Stimulated activated naive CD8-positive, alpha-beta T cell treated with anti-CD3 and anti-CD28 coated beads, Interleukin-15, amount 100 ng/mL, for 72 hours (primary cell): ENCODE data around the gene TARS1.

Experiments
- ATAC-seq: fragments of 150-1000 bp; cut with Tn5 transposase; 2 replicates; pipeline ENCODE4 v1.10.0; 2021; ENCODE audit warnings: mild to moderate bottlenecking, moderate library complexity
- DNase-seq, 2 donors: peaks; one replicate each; pipeline ENCODE4 v3.0.0; 2021 to 2022
- H3K27ac Mint-ChIP-seq, 2 donors: one replicate each; pipeline ENCODE4 v1.8.0; 2022; ENCODE audit warnings: mild to moderate bottlenecking in 2 of 2, mixed read lengths in 2 of 2, moderate library complexity in 2 of 2
- H3K27me3 Mint-ChIP-seq: one replicate; pipeline ENCODE4 v1.8.0; 2022; ENCODE audit warnings: mixed read lengths
- H3K4me1 Mint-ChIP-seq: one replicate; pipeline ENCODE4 v1.8.0; 2022; ENCODE audit warnings: mild to moderate bottlenecking, mixed read lengths
- H3K4me3 Mint-ChIP-seq, 2 donors: one replicate each; pipeline ENCODE4 v1.8.0; 2022; ENCODE audit warnings: mild to moderate bottlenecking in 2 of 2, mixed read lengths in 2 of 2, moderate library complexity in 1 of 2
- H3K9me3 Mint-ChIP-seq, 2 donors: one replicate each; pipeline ENCODE4 v1.8.0; 2022; ENCODE audit warnings: mixed read lengths in 2 of 2

The TARS1 gene

GRCh38 chr5:33440482-33441240 is at the start of gene TARS1:
Gene TARS1, plus strand, starts transcription at chr5:33440965. Its CDS starts 122 bp downstream, at chr5:33441087.
- Mint-ChIP-seq H3K4me1 (peaks cover 37% of the 10 kb centered on the region), H3K9me3 (no peaks in the 10 kb centered on the region), H3K27ac (no peak within 1 kb of the TSS), H3K27me3 (no peaks in the 10 kb centered on the region), H3K4me3 (no peak within 1 kb of the TSS)
- DNase-seq (peak; percentile 94 to 97), ATAC-seq (peak; percentile 98)

- Mint-ChIP-seq H3K4me1 (no peaks in the 10 kb centered on the region), H3K4me3 (no peak overlapping the region), H3K27ac (no peak overlapping the region), H3K27me3 (no peaks in the 10 kb centered on the region), H3K9me3 (peaks cover 6 to 12% of the 10 kb centered on the region in 2 donors)
- ATAC-seq, result no peak
- DNase-seq, result no peak
Measured at GRCh38 chr5:33398501-33398900, 42.3 kb upstream of the TARS1 start.

GRCh38 chr5:33400675-33401074 is 40.1 kb upstream of the TARS1 start:
- H3K9me3 Mint-ChIP-seq, result peaks cover 9 to 10% of the 10 kb centered on the region in 2 donors
- ATAC-seq (no peak), DNase-seq (no peak)
- no peak overlapping the region for H3K4me3 Mint-ChIP-seq
- peak overlapping the region in 1 of 2 donors; percentile 60 for H3K27ac Mint-ChIP-seq
- H3K4me1 Mint-ChIP-seq, result no peaks in the 10 kb centered on the region
- no peaks in the 10 kb centered on the region for H3K27me3 Mint-ChIP-seq

GRCh38 chr5:33401482-33402390 is 39.0 kb upstream of the TARS1 start:
- no peak overlapping the region for H3K4me3 Mint-ChIP-seq
- H3K27me3 Mint-ChIP-seq, result no peaks in the 10 kb centered on the region
- H3K27ac Mint-ChIP-seq, result no peak overlapping the region
- H3K4me1 Mint-ChIP-seq, result no peaks in the 10 kb centered on the region
- DNase-seq (no peak), ATAC-seq (no peak)
- H3K9me3 Mint-ChIP-seq, result peaks cover 9 to 11% of the 10 kb centered on the region in 2 donors

- ATAC-seq (no peak), DNase-seq (no peak)
- Mint-ChIP-seq H3K4me1 (no peaks in the 10 kb centered on the region), H3K27me3 (no peaks in the 10 kb centered on the region), H3K9me3 (peaks cover 9 to 11% of the 10 kb centered on the region in 2 donors), H3K27ac (no peak overlapping the region), H3K4me3 (no peak overlapping the region)
Measured at GRCh38 chr5:33403187-33403586, 37.6 kb upstream of the TARS1 start.

GRCh38 chr5:33408816-33409215 is 31.9 kb upstream of the TARS1 start:
- ATAC-seq, result no peak
- H3K27ac Mint-ChIP-seq, result no peak overlapping the region
- peaks cover 9 to 11% of the 10 kb centered on the region in 2 donors for H3K9me3 Mint-ChIP-seq

GRCh38 chr5:33409435-33410170 is 31.2 kb upstream of the TARS1 start:
- Mint-ChIP-seq H3K4me1 (no peaks in the 10 kb centered on the region), H3K27me3 (peaks cover 7% of the 10 kb centered on the region), H3K27ac (no peak overlapping the region), H3K9me3 (peaks cover 9 to 11% of the 10 kb centered on the region in 2 donors), H3K4me3 (no peak overlapping the region)
- DNase-seq (no peak), ATAC-seq (no peak)

More at GRCh38 chr5:33408816-33409215, 31.9 kb upstream of the TARS1 start:
- DNase-seq, result no peak
- Mint-ChIP-seq H3K4me1 (no peaks in the 10 kb centered on the region), H3K4me3 (no peak overlapping the region), H3K27me3 (no peaks in the 10 kb centered on the region)

GRCh38 chr5:33410221-33410620 is 30.5 kb upstream of the TARS1 start:
- H3K4me1 Mint-ChIP-seq, result no peaks in the 10 kb centered on the region
- H3K27me3 Mint-ChIP-seq, result peaks cover 7% of the 10 kb centered on the region
- ATAC-seq, result no peak
- no peak for DNase-seq
- peaks cover 3 to 5% of the 10 kb centered on the region in 2 donors for H3K9me3 Mint-ChIP-seq
- H3K4me3 Mint-ChIP-seq, result no peak overlapping the region
- H3K27ac Mint-ChIP-seq, result no peak overlapping the region

- no peaks in the 10 kb centered on the region for H3K4me1 Mint-ChIP-seq
- ATAC-seq, result no peak
- H3K27ac Mint-ChIP-seq, result no peak overlapping the region
- no peak overlapping the region for H3K4me3 Mint-ChIP-seq
- no peaks in the 10 kb centered on the region for H3K9me3 Mint-ChIP-seq
- H3K27me3 Mint-ChIP-seq, result peaks cover 7% of the 10 kb centered on the region
- no peak for DNase-seq
Measured at GRCh38 chr5:33411498-33411897, 29.3 kb upstream of the TARS1 start.

GRCh38 chr5:33415811-33416354 is 24.9 kb upstream of the TARS1 start:
- ATAC-seq, result no peak
- no peak overlapping the region for H3K4me3 Mint-ChIP-seq
- DNase-seq, result no peak
- peaks cover 7% of the 10 kb centered on the region for H3K27me3 Mint-ChIP-seq
- H3K9me3 Mint-ChIP-seq, result no peaks in the 10 kb centered on the region
- H3K4me1 Mint-ChIP-seq, result no peaks in the 10 kb centered on the region
- H3K27ac Mint-ChIP-seq, result no peak overlapping the region

- ATAC-seq (no peak), DNase-seq (no peak)
- Mint-ChIP-seq H3K4me3 (no peak overlapping the region), H3K9me3 (no peaks in the 10 kb centered on the region), H3K27me3 (peaks cover 16% of the 10 kb centered on the region), H3K4me1 (no peaks in the 10 kb centered on the region), H3K27ac (no peak overlapping the region)
Measured at GRCh38 chr5:33417632-33418031, 23.1 kb upstream of the TARS1 start.

GRCh38 chr5:33420946-33421345 is 19.8 kb upstream of the TARS1 start:
- Mint-ChIP-seq H3K27me3 (peaks cover 9% of the 10 kb centered on the region), H3K27ac (no peak overlapping the region), H3K4me1 (no peaks in the 10 kb centered on the region), H3K4me3 (no peak overlapping the region), H3K9me3 (no peaks in the 10 kb centered on the region)
- no peak for DNase-seq
- no peak for ATAC-seq

GRCh38 chr5:33422191-33422590 is 18.6 kb upstream of the TARS1 start:
- H3K4me3 Mint-ChIP-seq, result no peak overlapping the region
- H3K27ac Mint-ChIP-seq, result no peak overlapping the region
- ATAC-seq (no peak), DNase-seq (no peak)
- peaks cover 12% of the 10 kb centered on the region for H3K27me3 Mint-ChIP-seq
- H3K4me1 Mint-ChIP-seq, result no peaks in the 10 kb centered on the region
- no peaks in the 10 kb centered on the region for H3K9me3 Mint-ChIP-seq

- DNase-seq (no peak), ATAC-seq (no peak)
- H3K4me3 Mint-ChIP-seq, result no peak overlapping the region
- H3K27me3 Mint-ChIP-seq, result peaks cover 20% of the 10 kb centered on the region
- no peaks in the 10 kb centered on the region for H3K9me3 Mint-ChIP-seq
- H3K27ac Mint-ChIP-seq, result no peak overlapping the region
- H3K4me1 Mint-ChIP-seq, result no peaks in the 10 kb centered on the region
Measured at GRCh38 chr5:33423018-33423630, 17.6 kb upstream of the TARS1 start.

- peaks cover 20% of the 10 kb centered on the region for H3K27me3 Mint-ChIP-seq
- ATAC-seq (no peak), DNase-seq (no peak)
- no peaks in the 10 kb centered on the region for H3K9me3 Mint-ChIP-seq
- no peak overlapping the region for H3K27ac Mint-ChIP-seq
- H3K4me1 Mint-ChIP-seq, result no peaks in the 10 kb centered on the region
- no peak overlapping the region for H3K4me3 Mint-ChIP-seq
Measured at GRCh38 chr5:33425314-33425713, 15.5 kb upstream of the TARS1 start.
